K562 (cell line): Measurements from ENCODE around the gene AQP2. TPM values are rescaled to one million over a fixed set of nuclear protein-coding genes. Genes with fewer than 3 reads are reported as not detected.

ENCODE experiments used
- ARID1B ChIP-seq: fragments of 450-650 bp; IDR thresholded peaks from 2 replicates; pipeline ENCODE4 v1.6.1; 2016; ENCODE audit warnings: antibody characterized with exemption, mild to moderate bottlenecking, inconsistent platforms
- CBFA2T3 ChIP-seq: fragments of 450-650 bp; IDR thresholded peaks from 2 replicates; pipeline ENCODE4 v1.6.1; 2017
- CUX1 ChIP-seq: fragments of 200-800 bp; sonication (Bioruptor generic); IDR thresholded peaks from 2 replicates; pipeline ENCODE4 v1.6.1; 2016; ENCODE audit warnings: missing genetic modification characterization, missing compliant biosample characterization
- FOSL1 ChIP-seq: fragments of 200-800 bp; sonication (Bioruptor generic); conservative IDR thresholded peaks from 2 replicates; pipeline ENCODE4 v1.6.1; 2016; ENCODE audit warnings: missing genetic modification characterization, missing compliant biosample characterization
- FOXM1 ChIP-seq, 2 experiments: fragments of 450-650 bp in 1 of 2; sonication (generic) in 1 of 2; formaldehyde crosslinking in 1 of 2; IDR thresholded peaks; 2 replicates each; pipeline versions ENCODE4 v1.6.1 to v1.9.0; 2017 to 2022; ENCODE audit warnings: low read depth in 2 of 2, mild to moderate bottlenecking in 2 of 2, missing genetic modification reagents in 1 of 2, moderate library complexity in 1 of 2
- GATA2 ChIP-seq: sonication (generic); formaldehyde crosslinking; IDR thresholded peaks from 2 replicates; pipeline ENCODE4 v1.4.0; 2020; ENCODE audit warnings: mild to moderate bottlenecking, missing genetic modification reagents
- GTF2F1 ChIP-seq: IDR thresholded peaks from 2 replicates; pipeline ENCODE4 v1.6.1; 2011; ENCODE audit warnings: low read depth, low read length, improper control_type of control experiment
- HEY1 ChIP-seq: fragments of 250-450 bp; sonication (Bioruptor Pico); IDR thresholded peaks from 2 replicates; pipeline ENCODE4 v1.5.0; 2020; ENCODE audit warnings: mild to moderate bottlenecking, moderate library complexity, borderline replicate concordance
- MTA2 ChIP-seq: fragments of 450-650 bp; IDR thresholded peaks from 2 replicates; pipeline ENCODE4 v1.6.1; 2016; ENCODE audit warnings: low read depth
- NEUROD1 ChIP-seq: fragments of 150-350 bp; IDR thresholded peaks from 2 replicates; pipeline ENCODE4 v1.6.1; 2014; ENCODE audit warnings: borderline replicate concordance, low read length, low read depth; ENCODE audit not compliant: partially characterized antibody
- PRPF4 ChIP-seq: fragments of 200-400 bp; formaldehyde crosslinking; IDR thresholded peaks from one replicate; pipeline ENCODE4 v1.6.1; 2017; ENCODE audit warnings: low read length, low read depth, mild to moderate bottlenecking; ENCODE audit not compliant: insufficient read depth, poor library complexity, severe bottlenecking
- RCOR1 ChIP-seq, 2 experiments: IDR thresholded peaks; 2 replicates each; pipeline ENCODE4 v1.6.1; 2012; ENCODE audit warnings: low read depth in 2 of 2, low read length in 2 of 2, borderline replicate concordance in 1 of 2, improper control_type of control experiment in 1 of 2
- RERE ChIP-seq: sonication (generic); formaldehyde crosslinking; IDR thresholded peaks from 2 replicates; pipeline ENCODE4 v1.8.0; 2023; ENCODE audit warnings: missing genetic modification reagents, mild to moderate bottlenecking, borderline replicate concordance
- RFX1 ChIP-seq: fragments of 450-650 bp; IDR thresholded peaks from 2 replicates; pipeline ENCODE4 v1.6.1; 2016; ENCODE audit warnings: mild to moderate bottlenecking, moderate library complexity
- SMARCC2 ChIP-seq: fragments of 450-650 bp; IDR thresholded peaks from 2 replicates; pipeline ENCODE4 v1.6.1; 2017; ENCODE audit warnings: antibody characterized with exemption, moderate library complexity, mild to moderate bottlenecking, low read depth
- SNIP1 ChIP-seq: fragments of 450-650 bp; IDR thresholded peaks from 2 replicates; pipeline ENCODE4 v1.7.1; 2017; ENCODE audit warnings: low read depth, mild to moderate bottlenecking
- ZFX ChIP-seq: sonication (generic); formaldehyde crosslinking; IDR thresholded peaks from 2 replicates; pipeline ENCODE4 v1.8.0; 2022; ENCODE audit warnings: mild to moderate bottlenecking, missing genetic modification reagents, moderate library complexity
- ZNF12 ChIP-seq: sonication (generic); formaldehyde crosslinking; IDR thresholded peaks from 2 replicates; pipeline ENCODE4 v1.4.0; 2020; ENCODE audit warnings: mild to moderate bottlenecking, missing genetic modification reagents
- ZNF431 ChIP-seq: sonication (generic); formaldehyde crosslinking; IDR thresholded peaks from 2 replicates; pipeline ENCODE4 v1.8.0; 2022; ENCODE audit warnings: mild to moderate bottlenecking, missing genetic modification reagents
- ZNF77 ChIP-seq: fragments of 250-450 bp; sonication (Bioruptor Pico); IDR thresholded peaks from 2 replicates; pipeline ENCODE4 v1.5.0; 2020
- ZSCAN29 ChIP-seq: fragments of 450-650 bp; IDR thresholded peaks from 2 replicates; pipeline ENCODE4 v1.6.1; 2017
- polyA plus RNA-seq, 8 experiments: library from polyadenylated mRNA; depleted of rRNA in 4 of 8; stranded (reverse) in 5 of 8; unstranded in 3 of 8; fragments of >200 nt; fragmentation: Nextera tagmentation in 2 of 8; fragmentation: Illumina TruSeq in 1 of 8; extraction: Ambion mirVana in 2 of 8; extraction: Trizol in 1 of 8; gene quantifications; 2 replicates each; pipeline versions ENCODE4 v1.2.1 to v1.2.3, GENCODE V29; 2011 to 2014; ENCODE audit warnings: inconsistent platforms in 1 of 8, missing spikeins in 1 of 8
- total RNA-seq, 7 experiments: library from RNA; depleted of rRNA in 6 of 7; stranded (reverse); fragments of >200 nt in 6 of 7; fragmentation: Illumina TruSeq in 2 of 7; extraction: Trizol in 2 of 7; gene quantifications; 2 replicates each; pipeline versions ENCODE4 v1.2.1 to v1.2.3, GENCODE V29; 2011 to 2021; ENCODE audit warnings: low replicate concordance in 1 of 7

AQP2 gene
- total and polyA plus RNA-seq, 9 of the 15 experiments (the other 6 are each of a cell fraction or from before 2014, with no cell fraction given), result not detected

- TF ChIP-seq PRPF4 (no peak), ZNF431 (no peak), RERE (CRISPR knock-in tag) (no peak), ZNF12 (CRISPR knock-in tag) (no peak), ZFX (CRISPR knock-in tag) (no peak), GTF2F1 (no peak), CUX1 (no peak), FOSL1 (tag) (peak; percentile 68), RCOR1 (IDR thresholded peaks at IDR 0.05; ENCODE audit: borderline replicate concordance in 1 of 2, low read depth in 2 of 2, low read length in 2 of 2) (peak; percentile 48 to 86; a peak in 3 of 4 replicates), NEUROD1 (no peak), ZSCAN29 (no peak), SNIP1 (no peak), SMARCC2 (no peak), RFX1 (no peak), MTA2 (peak; percentile 47), FOXM1 (IDR thresholded peaks at IDR 0.05; ENCODE audit: low read depth) (no peak), FOXM1 (CRISPR knock-in tag; IDR thresholded peaks at IDR 0.05; ENCODE audit: low read depth) (no peak), GATA2 (CRISPR knock-in tag) (peak; percentile 87), ARID1B (peak; percentile 77), ZNF77 (CRISPR knock-in tag) (no peak), HEY1 (CRISPR knock-in tag) (no peak), CBFA2T3 (peak; percentile 93)
Observed at GRCh38 chr12:49983892-49984291, 33.4 kb downstream of the AQP2 start (continued).
